IgD-negative memory B cell (primary cell): ENCODE data around the gene GPX5. TPM values are rescaled to one million over a fixed set of nuclear protein-coding genes. Genes with fewer than 3 reads are reported as not detected.

Experiments
- H3K27ac Mint-ChIP-seq, 3 donors: one replicate each; pipeline ENCODE4 v1.8.0; 2020 to 2022; ENCODE audit warnings: mild to moderate bottlenecking in 3 of 3, mixed read lengths in 3 of 3, moderate library complexity in 1 of 3
- H3K27me3 Mint-ChIP-seq: one replicate; pipeline ENCODE4 v1.8.0; 2021; ENCODE audit warnings: mixed read lengths
- H3K36me3 Mint-ChIP-seq: one replicate; pipeline ENCODE4 v1.8.0; 2020; ENCODE audit warnings: mild to moderate bottlenecking, mixed read lengths
- H3K4me1 Mint-ChIP-seq, 3 donors: one replicate each; pipeline ENCODE4 v1.8.0; 2020 to 2022; ENCODE audit warnings: mixed read lengths in 3 of 3, mild to moderate bottlenecking in 1 of 3
- H3K4me3 Mint-ChIP-seq, 4 donors: one replicate each; pipeline ENCODE4 v1.8.0; 2020 to 2022; ENCODE audit warnings: mild to moderate bottlenecking in 4 of 4, mixed read lengths in 4 of 4, moderate library complexity in 3 of 4
- H3K9me3 Mint-ChIP-seq, 3 donors: one replicate each; pipeline ENCODE4 v1.8.0; 2020 to 2021; ENCODE audit warnings: mixed read lengths in 3 of 3, mild to moderate bottlenecking in 1 of 3
- polyA plus RNA-seq: library from polyadenylated mRNA; unstranded; fragments of 300-500 nt; fragmentation: Illumina TruSeq; gene quantifications from one replicate; pipeline ENCODE4 v1.2.3, GENCODE V29; 2021

Gene GPX5
- polyA plus RNA-seq, 1 donor from 2014 or later, result not detected

- Mint-ChIP-seq H3K4me3 (no peak overlapping the region), H3K27me3 (peaks cover 19% of the 10 kb centered on the region), H3K4me1 (peaks cover 0 to 1% (median 0%) of the 10 kb centered on the region in 3 donors), H3K36me3 (no peaks in the 10 kb centered on the region), H3K9me3 (peaks cover 0 to 2% (median 1%) of the 10 kb centered on the region in 3 donors), H3K27ac (no peak overlapping the region)
These were observed 32.9 kb downstream of the GPX5 start for GRCh38 chr6:28558629-28559028.

- no peak overlapping the region for H3K27ac Mint-ChIP-seq
- H3K9me3 Mint-ChIP-seq, result peaks cover 0 to 1% (median 0%) of the 10 kb centered on the region in 3 donors
- peaks cover 24% of the 10 kb centered on the region for H3K27me3 Mint-ChIP-seq
- H3K36me3 Mint-ChIP-seq, result no peaks in the 10 kb centered on the region
- H3K4me3 Mint-ChIP-seq, result no peak overlapping the region
- H3K4me1 Mint-ChIP-seq, result peaks cover 0 to 1% (median 0%) of the 10 kb centered on the region in 3 donors
These were observed 37.9 kb downstream of the GPX5 start for GRCh38 chr6:28563430-28564095.

- Mint-ChIP-seq H3K9me3 (peaks cover 0 to 1% (median 0%) of the 10 kb centered on the region in 3 donors), H3K27ac (no peak overlapping the region), H3K36me3 (no peaks in the 10 kb centered on the region), H3K4me1 (no peaks in the 10 kb centered on the region), H3K27me3 (peaks cover 29% of the 10 kb centered on the region), H3K4me3 (no peak overlapping the region)
These were observed 40.3 kb downstream of the GPX5 start for GRCh38 chr6:28565823-28566526.

GRCh38 chr6:28566527-28567252, 41.0 kb downstream of the GPX5 start:
- H3K4me1 Mint-ChIP-seq, result no peaks in the 10 kb centered on the region
- peaks cover 0 to 1% (median 0%) of the 10 kb centered on the region in 3 donors for H3K9me3 Mint-ChIP-seq
- H3K27me3 Mint-ChIP-seq, result peaks cover 27% of the 10 kb centered on the region
- no peaks in the 10 kb centered on the region for H3K36me3 Mint-ChIP-seq
- no peak overlapping the region for H3K4me3 Mint-ChIP-seq
- H3K27ac Mint-ChIP-seq, result no peak overlapping the region

- Mint-ChIP-seq H3K9me3 (no peaks in the 10 kb centered on the region), H3K27me3 (peaks cover 27% of the 10 kb centered on the region), H3K4me1 (no peaks in the 10 kb centered on the region), H3K36me3 (no peaks in the 10 kb centered on the region), H3K4me3 (no peak overlapping the region), H3K27ac (no peak overlapping the region)
These were observed 41.8 kb downstream of the GPX5 start for GRCh38 chr6:28567506-28567905.

GRCh38 chr6:28568515-28569108, 42.9 kb downstream of the GPX5 start:
- H3K4me1 Mint-ChIP-seq, result no peaks in the 10 kb centered on the region
- H3K27ac Mint-ChIP-seq, result no peak overlapping the region
- H3K27me3 Mint-ChIP-seq, result peaks cover 27% of the 10 kb centered on the region
- no peaks in the 10 kb centered on the region for H3K36me3 Mint-ChIP-seq
- no peak overlapping the region for H3K4me3 Mint-ChIP-seq
- peaks cover 0 to 2% (median 0%) of the 10 kb centered on the region in 3 donors for H3K9me3 Mint-ChIP-seq

GRCh38 chr6:28569748-28570147, 44.1 kb downstream of the GPX5 start:
- H3K4me1 Mint-ChIP-seq, result no peaks in the 10 kb centered on the region
- H3K36me3 Mint-ChIP-seq, result no peaks in the 10 kb centered on the region
- H3K4me3 Mint-ChIP-seq, result no peak overlapping the region
- H3K27ac Mint-ChIP-seq, result no peak overlapping the region
- H3K9me3 Mint-ChIP-seq, result peaks cover 0 to 2% (median 0%) of the 10 kb centered on the region in 3 donors
- peaks cover 27% of the 10 kb centered on the region for H3K27me3 Mint-ChIP-seq

GRCh38 chr6:28580475-28580874, 54.8 kb downstream of the GPX5 start:
- Mint-ChIP-seq H3K4me3 (no peak overlapping the region), H3K27ac (no peak overlapping the region), H3K36me3 (peaks cover 2% of the 10 kb centered on the region), H3K9me3 (peaks cover 0 to 3% (median 0%) of the 10 kb centered on the region in 3 donors), H3K4me1 (no peaks in the 10 kb centered on the region), H3K27me3 (peaks cover 9% of the 10 kb centered on the region)

GRCh38 chr6:28583463-28583862, 57.8 kb downstream of the GPX5 start:
- peaks cover 0 to 15% (median 10%) of the 10 kb centered on the region in 3 donors for H3K4me1 Mint-ChIP-seq
- peaks cover 25% of the 10 kb centered on the region for H3K27me3 Mint-ChIP-seq
- H3K36me3 Mint-ChIP-seq, result peaks cover 2% of the 10 kb centered on the region
- H3K9me3 Mint-ChIP-seq, result peaks cover 0 to 7% (median 6%) of the 10 kb centered on the region in 3 donors
- H3K27ac Mint-ChIP-seq, result no peak overlapping the region
- H3K4me3 Mint-ChIP-seq, result no peak overlapping the region

Other genes starting within 250 kb of the GPX5 start
- gene PGBD1, start 244.3 kb upstream of the GPX5 start, polyA plus RNA-seq, result 0.64 TPM
- 0.56 TPM for gene ZSCAN31, start 189.7 kb upstream of the GPX5 start, polyA plus RNA-seq
- 1.9 TPM for gene ZKSCAN3, start 175.9 kb upstream of the GPX5 start, polyA plus RNA-seq
- 5.4 TPM for gene ZSCAN12, start 126.1 kb upstream of the GPX5 start, polyA plus RNA-seq
- gene ZSCAN23, start 82.4 kb upstream of the GPX5 start, polyA plus RNA-seq, result 0.14 TPM
- gene GPX6, start 10.1 kb upstream of the GPX5 start, polyA plus RNA-seq, result not detected